Skeletal muscle tissue (tissue), 4 donors: ENCODE data around the gene REX1BD. TPM values are rescaled to one million over a fixed set of nuclear protein-coding genes. Genes with fewer than 3 reads are reported as not detected.
"Not testable (repeated sequence)": the region's sequence is repeated elsewhere in the genome, so short reads cannot be mapped to it uniquely, and the experiment has no call there.

Experiments used
- H3K27ac ChIP-seq: one replicate; pipeline ENCODE4 v1.7.0; 2013; ENCODE audit warnings: mild to moderate bottlenecking, low read depth, low read length, inconsistent platforms
- H3K27me3 ChIP-seq, 3 donors: one replicate each; pipeline ENCODE4 v1.7.0; 2013; ENCODE audit warnings: low read length in 3 of 3; ENCODE audit not compliant: control insufficient read depth in 3 of 3, insufficient read depth in 3 of 3
- H3K36me3 ChIP-seq, 3 donors: one replicate each; pipeline ENCODE4 v1.7.0; 2013; ENCODE audit warnings: low read length in 3 of 3; ENCODE audit not compliant: control insufficient read depth in 3 of 3, insufficient read depth in 3 of 3
- H3K4me1 ChIP-seq, 3 donors: one replicate each; pipeline ENCODE4 v1.7.0; 2013; ENCODE audit warnings: low read length in 3 of 3, mild to moderate bottlenecking in 3 of 3; ENCODE audit not compliant: control insufficient read depth in 3 of 3, insufficient read depth in 3 of 3
- H3K4me3 ChIP-seq, 3 donors: one replicate each; pipeline ENCODE4 v1.7.0; 2013; ENCODE audit warnings: low read length in 3 of 3
- H3K9ac ChIP-seq, 3 donors: one replicate each; pipeline ENCODE4 v1.7.0; 2013; ENCODE audit warnings: low read length in 3 of 3, mild to moderate bottlenecking in 3 of 3, moderate library complexity in 2 of 3, low read depth in 1 of 3
- H3K9me3 ChIP-seq, 3 donors: one replicate each; pipeline ENCODE4 v1.7.0; 2013; ENCODE audit warnings: low read length in 3 of 3; ENCODE audit not compliant: control insufficient read depth in 3 of 3
- total RNA-seq: library from RNA; depleted of rRNA; stranded (reverse); fragments of >200 nt; gene quantifications from one replicate; pipeline ENCODE4 v1.2.3, GENCODE V29; 2014
- donor health status: Osteomylitis.

REX1BD gene
- total RNA-seq, 1 donor from 2014 or later = 26.6 TPM

- H3K36me3 ChIP-seq, H3K9ac ChIP-seq, H3K4me1 ChIP-seq, H3K4me3 ChIP-seq, H3K27ac ChIP-seq, H3K9me3 ChIP-seq: not testable (repeated sequence)
- peaks cover 26 to 48% (median 46%) of the 10 kb centered on the region in 3 donors for H3K27me3 ChIP-seq
Observed at GRCh38 chr19:18600692-18601397, 12.2 kb downstream of the REX1BD start.

- no peak overlapping the region for H3K9ac ChIP-seq
- no peaks in the 10 kb centered on the region for H3K9me3 ChIP-seq
- no peak overlapping the region for H3K4me3 ChIP-seq
- peaks cover 0 to 8% (median 5%) of the 10 kb centered on the region in 3 donors for H3K4me1 ChIP-seq
- H3K27ac ChIP-seq = no peak overlapping the region
- H3K36me3 ChIP-seq = no peaks in the 10 kb centered on the region
- H3K27me3 ChIP-seq = peaks cover 26 to 48% (median 48%) of the 10 kb centered on the region in 3 donors
Observed at GRCh38 chr19:18601875-18602274, 13.3 kb downstream of the REX1BD start.

- Histone ChIP-seq H3K9me3 (no peaks in the 10 kb centered on the region), H3K4me1 (peaks cover 5 to 16% (median 7%) of the 10 kb centered on the region in 3 donors), H3K27ac (no peak overlapping the region), H3K36me3 (no peaks in the 10 kb centered on the region), H3K4me3 (no peak overlapping the region), H3K9ac (no peak overlapping the region), H3K27me3 (peaks cover 37 to 53% (median 51%) of the 10 kb centered on the region in 3 donors)
Observed at GRCh38 chr19:18603255-18603957, 14.8 kb downstream of the REX1BD start.

DNA sequence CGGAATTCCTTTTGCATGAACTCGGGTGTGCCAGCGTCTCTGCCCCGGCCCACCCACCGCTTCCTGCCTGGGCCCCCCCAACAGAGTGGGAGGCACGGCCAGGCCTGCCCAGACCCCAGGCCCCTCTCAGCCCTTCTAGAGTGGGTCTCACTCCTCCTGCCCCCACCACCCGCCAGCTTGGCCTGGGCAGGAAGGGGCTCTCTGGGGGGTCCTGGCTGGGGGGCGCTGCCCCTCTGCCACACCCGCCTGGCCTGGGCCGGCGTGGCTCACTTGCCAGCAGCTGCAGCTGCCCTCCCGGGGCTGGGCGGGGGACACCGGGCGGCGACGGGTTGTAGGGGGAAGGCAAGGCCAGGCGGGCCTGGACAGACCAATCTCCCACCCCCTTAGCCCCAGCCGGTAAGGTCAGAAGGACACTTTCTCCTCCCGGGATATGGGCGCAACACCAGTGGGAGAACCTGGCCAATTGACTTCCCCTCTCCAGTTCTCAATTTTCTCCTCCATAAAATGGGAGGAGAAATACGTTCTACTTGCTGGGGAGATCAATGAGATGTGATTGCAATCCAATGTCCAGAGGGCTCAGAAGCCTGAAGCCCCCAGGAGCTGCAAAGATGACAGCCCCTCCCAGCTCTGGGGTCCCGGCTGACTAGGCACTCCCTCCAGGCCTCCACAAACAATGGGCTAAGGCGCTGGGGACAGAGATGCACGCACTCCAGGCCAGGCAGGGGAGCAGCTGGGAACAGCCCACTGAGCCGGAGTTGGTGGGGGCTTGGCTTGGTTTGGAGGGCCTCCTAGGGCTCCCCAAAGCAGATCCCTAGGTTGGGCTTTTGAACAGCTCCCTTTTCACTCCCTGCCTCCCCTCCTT is 15.6 kb downstream of the REX1BD start:
- Histone ChIP-seq H3K27me3 (peaks cover 38 to 54% (median 53%) of the 10 kb centered on the region in 3 donors), H3K4me1 (peaks cover 5 to 16% (median 7%) of the 10 kb centered on the region in 3 donors), H3K4me3 (no peak overlapping the region), H3K9ac (no peak overlapping the region), H3K9me3 (no peaks in the 10 kb centered on the region), H3K36me3 (no peaks in the 10 kb centered on the region), H3K27ac (no peak overlapping the region)

DNA sequence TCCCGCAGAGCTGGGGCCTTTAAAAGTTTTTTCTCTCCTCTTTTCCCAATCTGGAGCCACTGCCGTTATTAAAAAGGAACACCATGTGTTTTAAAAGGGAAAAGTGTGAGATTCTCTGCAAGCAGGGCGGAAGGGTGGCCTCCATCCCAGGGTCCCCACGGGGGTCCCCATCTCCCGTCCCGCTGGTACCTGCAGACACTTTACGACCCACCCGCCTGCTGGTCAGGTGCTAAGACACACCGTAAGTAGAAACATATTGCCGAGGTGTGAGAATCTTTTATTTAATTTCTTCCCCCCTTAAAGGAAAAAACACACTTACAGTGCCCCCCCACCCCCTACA is 16.2 kb downstream of the REX1BD start:
- no peaks in the 10 kb centered on the region for H3K9me3 ChIP-seq
- no peak overlapping the region for H3K27ac ChIP-seq
- no peaks in the 10 kb centered on the region for H3K36me3 ChIP-seq
- no peak overlapping the region for H3K9ac ChIP-seq
- H3K4me3 ChIP-seq = no peak overlapping the region
- peaks cover 42 to 54% (median 52%) of the 10 kb centered on the region in 3 donors for H3K27me3 ChIP-seq
- H3K4me1 ChIP-seq = peaks cover 5 to 16% (median 7%) of the 10 kb centered on the region in 3 donors

GRCh38 chr19:18605196-18605545 is 16.6 kb downstream of the REX1BD start:
- Histone ChIP-seq H3K4me3 (peak overlapping the region in 2 of 3 donors; percentile 22 to 43), H3K27ac (no peak overlapping the region), H3K36me3 (no peaks in the 10 kb centered on the region), H3K9ac (no peak overlapping the region), H3K27me3 (peaks cover 46 to 58% (median 56%) of the 10 kb centered on the region in 3 donors), H3K4me1 (peaks cover 5 to 16% (median 7%) of the 10 kb centered on the region in 3 donors), H3K9me3 (no peaks in the 10 kb centered on the region)

DNA sequence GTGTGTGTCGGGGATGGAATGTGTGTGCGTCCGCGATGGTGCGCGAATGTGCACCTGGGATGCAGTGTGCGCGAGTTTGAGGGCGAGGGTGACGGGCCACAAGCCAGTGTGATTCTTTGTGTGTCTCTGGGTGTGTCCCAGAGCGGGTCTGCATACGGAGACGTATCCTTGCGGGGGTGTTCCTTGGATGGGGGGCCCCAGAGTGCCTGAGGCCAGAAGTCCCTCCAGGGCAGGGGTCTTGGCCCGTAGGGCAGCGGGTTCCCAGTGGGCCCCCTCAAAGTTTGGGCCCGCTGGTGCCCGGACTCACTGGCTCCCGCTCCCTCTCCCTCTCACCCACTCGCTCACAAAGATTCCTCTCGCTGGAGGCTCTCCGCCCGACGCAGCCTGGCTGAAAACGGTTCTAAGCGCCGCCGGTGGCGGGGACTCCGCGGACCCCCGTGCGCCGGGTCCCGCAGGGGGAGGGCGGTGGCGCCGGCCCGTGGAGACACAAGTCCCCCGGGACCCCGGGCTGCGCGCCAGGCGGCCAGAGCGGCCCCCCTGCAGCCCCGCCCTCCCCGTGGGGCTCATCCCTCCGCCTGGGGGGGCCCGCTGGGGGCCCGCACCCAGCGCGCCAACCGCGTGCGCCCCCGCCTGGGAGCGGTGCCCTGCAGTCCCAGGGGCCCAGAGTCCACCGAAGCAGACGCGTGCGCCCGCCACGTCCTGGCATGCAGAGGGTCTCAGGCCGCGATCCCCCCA is 17.1 kb downstream of the REX1BD start:
- Histone ChIP-seq H3K9me3 (no peaks in the 10 kb centered on the region), H3K9ac (peak overlapping the region in 1 of 3 donors; percentile 8), H3K27ac (no peak overlapping the region), H3K4me3 (peak overlapping the region; percentile 20 to 43 (median 22)), H3K36me3 (no peaks in the 10 kb centered on the region), H3K27me3 (peaks cover 50 to 62% (median 60%) of the 10 kb centered on the region in 3 donors), H3K4me1 (peaks cover 5 to 19% (median 7%) of the 10 kb centered on the region in 3 donors)

DNA sequence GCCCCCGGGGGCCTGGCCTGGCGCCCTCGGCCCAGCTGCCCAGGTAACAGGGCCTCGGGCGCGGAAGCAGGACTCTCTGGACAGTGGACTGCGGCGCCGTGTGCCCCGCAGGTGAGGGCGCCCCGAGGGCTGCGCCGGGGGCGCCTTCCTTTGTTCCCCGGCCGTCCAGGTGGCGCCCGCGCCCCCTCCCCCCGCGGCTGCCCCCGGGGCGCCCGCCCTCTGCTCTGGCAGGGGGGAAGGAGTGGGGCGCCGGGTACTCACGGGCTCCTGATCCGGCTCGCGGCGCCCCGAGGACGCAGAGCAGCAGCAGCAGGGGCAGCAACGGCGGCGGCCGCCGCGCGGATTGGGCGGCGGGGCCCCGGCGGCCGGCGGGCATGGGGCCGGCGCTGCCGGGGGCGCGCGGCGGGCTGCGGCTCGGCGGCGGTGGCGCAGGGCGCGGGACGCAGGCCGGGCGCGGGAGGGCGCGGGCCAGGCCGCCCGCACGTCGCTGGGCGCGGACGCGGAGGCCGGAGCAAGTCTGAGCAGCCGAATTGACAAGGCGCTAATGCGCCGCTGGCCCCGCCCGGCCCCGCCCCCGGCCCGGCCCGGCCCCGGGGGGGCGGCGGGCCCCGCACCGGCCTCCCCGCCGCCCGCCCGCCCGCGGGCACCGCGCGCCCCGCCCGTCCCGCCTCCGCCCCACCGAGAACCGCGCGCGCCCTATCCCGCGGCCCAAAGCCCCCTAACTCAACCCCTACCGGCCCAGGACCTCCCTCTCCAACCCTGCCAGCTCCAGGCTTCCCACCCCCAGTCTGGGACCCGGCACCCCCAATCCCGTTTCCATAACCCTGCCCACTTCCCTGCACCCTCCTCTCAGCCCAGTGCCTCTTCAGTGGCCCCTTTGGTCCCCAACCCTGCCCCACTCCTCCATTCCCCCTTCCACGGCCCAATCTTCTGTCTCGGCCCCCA is 18.0 kb downstream of the REX1BD start, which contains the start of gene CRLF1:
Gene CRLF1 (minus strand): TSS at position 519 of the 945 bp plus-strand sequence. CDS start 143 bp downstream, at position 376.
- Histone ChIP-seq H3K9ac (peak within 1 kb of the TSS in 2 of 3 donors; percentile 8 to 23), H3K9me3 (no peaks in the 10 kb centered on the region), H3K4me1 (peaks cover 7 to 22% (median 8%) of the 10 kb centered on the region in 3 donors), H3K27ac (no peak within 1 kb of the TSS), H3K36me3 (no peaks in the 10 kb centered on the region), H3K4me3 (peak within 1 kb of the TSS in 2 of 3 donors; percentile 20 to 35), H3K27me3 (peaks cover 55 to 68% (median 65%) of the 10 kb centered on the region in 3 donors)
